Spleen (tissue), 11 donors: ENCODE results near the gene FBP2. TPM values are rescaled to one million over a fixed set of nuclear protein-coding genes. Genes with fewer than 3 reads are reported as not detected.

Experiments used
- DNase-seq: peaks from one replicate; pipeline ENCODE4 v3.0.0-alpha.2; 2020
- H3K27ac ChIP-seq, 8 donors: fragments of 200-600 bp; sonication (generic) in 7 of 8; 1 replicate in 4 of 8; 2 replicates in 4 of 8; pipeline versions ENCODE4 v1.5.0 to v1.8.0; 2016 to 2021; ENCODE audit warnings: inconsistent platforms in 4 of 8, mild to moderate bottlenecking in 4 of 8, moderate library complexity in 1 of 8
- H3K27me3 ChIP-seq, 7 donors: fragments of 200-600 bp; sonication (generic) in 6 of 7; replicated peaks in 1 of 7; 1 replicate in 4 of 7; 2 replicates in 3 of 7; pipeline versions ENCODE4 v1.5.0 to v1.8.0; 2016 to 2021; ENCODE audit warnings: inconsistent platforms in 3 of 7, mild to moderate bottlenecking in 1 of 7
- H3K36me3 ChIP-seq, 6 donors: fragments of 200-600 bp; sonication (generic) in 5 of 6; 1 replicate in 4 of 6; 2 replicates in 2 of 6; pipeline versions ENCODE4 v1.5.0 to v1.8.0; 2016 to 2021; ENCODE audit warnings: inconsistent platforms in 2 of 6
- H3K4me1 ChIP-seq, 6 donors: fragments of 200-600 bp; sonication (generic) in 5 of 6; 1 replicate in 3 of 6; 2 replicates in 3 of 6; pipeline versions ENCODE4 v1.5.0 to v1.8.0; 2016 to 2021; ENCODE audit warnings: inconsistent platforms in 3 of 6
- H3K4me3 ChIP-seq, 8 donors: fragments of 200-600 bp; sonication (generic) in 7 of 8; 1 replicate in 4 of 8; 2 replicates in 4 of 8; pipeline versions ENCODE4 v1.5.0 to v1.8.0; 2016 to 2021; ENCODE audit warnings: inconsistent platforms in 4 of 8, mild to moderate bottlenecking in 4 of 8, moderate library complexity in 2 of 8
- H3K9me3 ChIP-seq, 8 donors: fragments of 200-600 bp; sonication (generic) in 7 of 8; 1 replicate in 4 of 8; 2 replicates in 4 of 8; pipeline versions ENCODE4 v1.5.0 to v1.8.0; 2016 to 2021; ENCODE audit warnings: inconsistent platforms in 4 of 8
- CTCF ChIP-seq, 11 experiments: fragments of 200-600 bp in 7 of 11; fragments of 450-650 bp in 4 of 11; sonication (generic) in 4 of 11; IDR thresholded peaks in 8 of 11; conservative IDR thresholded peaks in 3 of 11; 1 replicate in 7 of 11; 2 replicates in 4 of 11; pipeline versions ENCODE4 v1.4.0 to v1.8.0; 2016 to 2021; ENCODE audit warnings: antibody characterized with exemption in 11 of 11, inconsistent platforms in 4 of 11, mild to moderate bottlenecking in 1 of 11
- POLR2A ChIP-seq, 3 donors: fragments of 450-650 bp; IDR thresholded peaks; one replicate each; pipeline ENCODE4 v1.5.1; 2017; ENCODE audit warnings: antibody characterized with exemption in 3 of 3, mild to moderate bottlenecking in 1 of 3
- POLR2AphosphoS5 ChIP-seq, 3 donors: sonication (generic); formaldehyde crosslinking; IDR thresholded peaks; one replicate each; pipeline ENCODE4 v1.5.1; 2017; ENCODE audit warnings: antibody characterized with exemption in 3 of 3
- WGBS, 5 donors: extraction: QIAGEN DNeasy Blood & Tissue Kit in 3 of 5; methylation state at CpG; one replicate each; pipeline versions ENCODE4 v1.1.5 to v1.1.7; 2013 to 2018; 5-methylcytosine and 5-hydroxymethylcytosine counted together
- intact Hi-C: fragments of 100-400 bp; cut with DNase I; formaldehyde crosslinking; loops from one replicate; pipeline ENCODE4 v1.15.0; 2023; ENCODE audit warnings: low total_unique reads
- polyA plus RNA-seq, 3 donors: library from polyadenylated mRNA; stranded (reverse); fragments of 200-250 nt; gene quantifications; one replicate each; pipeline ENCODE4 v1.2.1, GENCODE V29; 2013
- total RNA-seq, 7 donors: library from RNA; depleted of rRNA in 3 of 7; stranded (reverse); fragments of >200 nt in 3 of 7; fragmentation: NEBNext Ultra II Directional in 4 of 7; extraction: Animal tissue kit (Norgen Biotek cat#: 25700) in 4 of 7; gene quantifications; one replicate each; pipeline versions ENCODE4 v1.1.0 to v1.2.1, GENCODE V29; 2016 to 2021
- donor health status: healthy with polysubstance abuse.
- donor health status: DM: no; HTN: no; CAD: no; lungs with moderate emphysema.
- donor health status: DM: no; HTN: no; CAD: no.
- donor health status: Bipolar disorder and iron deficiency.
- donor health status: healthy.
- donor health status: DM: no; HTN: no; CAD: no.
- donor health status: DM: yes; HTN: yes; CAD: no.

Gene FBP2
- total and polyA plus RNA-seq, 10 donors, result 0.06 to 0.50 TPM; not detected in 8

DNA sequence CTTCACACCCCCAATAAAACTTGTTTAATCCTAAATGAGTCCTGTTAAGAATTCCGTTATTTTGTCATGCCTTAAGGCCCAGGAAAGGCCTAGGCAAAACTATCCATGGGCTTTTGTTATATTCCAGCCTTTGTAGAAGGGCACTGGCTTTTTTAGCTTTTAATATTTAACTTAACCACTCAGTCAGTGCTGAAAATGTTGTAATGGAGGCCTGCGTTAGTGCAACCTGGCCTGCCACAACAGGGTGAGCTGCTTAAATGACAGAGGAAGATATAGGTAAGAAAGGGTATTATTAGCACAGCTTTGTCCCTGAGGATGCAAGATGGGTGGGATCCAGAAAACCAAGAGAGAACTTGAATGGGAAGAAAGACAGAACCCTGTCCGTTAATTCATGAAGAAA, 78.9 kb downstream of the FBP2 start:
- intact Hi-C loops, result no loop called here
- no peak for TF ChIP-seq POLR2AphosphoS5 (IDR thresholded peaks at IDR 0.05)
- TF ChIP-seq POLR2A (IDR thresholded peaks at IDR 0.05), result no peak
- TF ChIP-seq CTCF (IDR thresholded peaks at IDR 0.05 in 8 of 11, conservative IDR thresholded peaks at IDR 0.05 in 3 of 11), result no peak
- WGBS, 5 donors, result 66 to 88% (median 82%) methylated on average over 3 of the region's 3 CpGs
- Histone ChIP-seq H3K4me1 (no peaks in the 10 kb centered on the region), H3K4me3 (no peak overlapping the region), H3K27ac (no peak overlapping the region), H3K36me3 (no peaks in the 10 kb centered on the region), H3K9me3 (no peaks in the 10 kb centered on the region), H3K27me3 (no peaks in the 10 kb centered on the region)
- no peak for DNase-seq

- intact Hi-C loops, result no loop called here
- no peak for DNase-seq
- TF ChIP-seq POLR2A (IDR thresholded peaks at IDR 0.05) (no peak), CTCF (IDR thresholded peaks at IDR 0.05 in 8 of 11, conservative IDR thresholded peaks at IDR 0.05 in 3 of 11) (no peak), POLR2AphosphoS5 (IDR thresholded peaks at IDR 0.05) (no peak)
- Histone ChIP-seq H3K36me3 (no peaks in the 10 kb centered on the region), H3K27ac (no peak overlapping the region), H3K9me3 (no peaks in the 10 kb centered on the region), H3K4me3 (no peak overlapping the region), H3K4me1 (no peaks in the 10 kb centered on the region), H3K27me3 (no peaks in the 10 kb centered on the region)
- WGBS, 5 donors, result 61 to 77% (median 72%) methylated on average over 2 of the region's 2 CpGs
These were observed 81.7 kb downstream of the FBP2 start for GRCh38 chr9:94511955-94512265.

GRCh38 chr9:94511134-94511954, 82.3 kb downstream of the FBP2 start:
- Histone ChIP-seq H3K27me3 (no peaks in the 10 kb centered on the region), H3K27ac (no peak overlapping the region), H3K4me1 (no peaks in the 10 kb centered on the region), H3K4me3 (no peak overlapping the region), H3K9me3 (peaks cover 0 to under 1% (median 0%) of the 10 kb centered on the region in 8 donors), H3K36me3 (no peaks in the 10 kb centered on the region)
- no peak for DNase-seq
- 56 to 64% (median 57%) methylated on average over 6 of the region's 6 CpGs for WGBS, 5 donors
- TF ChIP-seq POLR2AphosphoS5 (IDR thresholded peaks at IDR 0.05), result no peak
- TF ChIP-seq CTCF (IDR thresholded peaks at IDR 0.05 in 8 of 11, conservative IDR thresholded peaks at IDR 0.05 in 3 of 11), result no peak
- no peak for TF ChIP-seq POLR2A (IDR thresholded peaks at IDR 0.05)
- intact Hi-C loops, result no loop called here

Other genes with a start within 250 kb of the FBP2 start
- gene PCAT7, start 38.7 kb downstream of the FBP2 start, total RNA-seq, result not detected
- under 1 TPM in 2 of 3 donors, not detected in 1; 0.03 to 0.05 TPM for gene PCAT7, start 38.7 kb downstream of the FBP2 start, polyA plus RNA-seq
- gene FBP1, start 45.7 kb upstream of the FBP2 start, total RNA-seq, result 10 to 100 TPM in 6 of 7 donors, 1 to 10 TPM in 1; 9.4 to 22.3 (median 14.1) TPM
- gene FBP1, start 45.7 kb upstream of the FBP2 start, polyA plus RNA-seq, result 10 to 100 TPM in 1 of 3 donors, 1 to 10 TPM in 2; 7.9 to 57.4 (median 9.8) TPM
- 10 to 100 TPM; 41.0 to 86.1 (median 63.7) TPM for gene AOPEP, start 132.9 kb upstream of the FBP2 start, total RNA-seq
- gene AOPEP, start 132.9 kb upstream of the FBP2 start, polyA plus RNA-seq, result 10 to 100 TPM; 14.8 to 29.5 (median 17.2) TPM